ENCODE results near the gene HSDL2. TPM values are rescaled to one million over a fixed set of nuclear protein-coding genes. Genes with fewer than 3 reads are reported as not detected.

Gene HSDL2
- total and polyA plus RNA-seq, 10 of the 15 experiments (the other 5 are each of a cell fraction or from before 2014, with no cell fraction given): 20.9 to 46.1 (median 27.0) TPM

DNA sequence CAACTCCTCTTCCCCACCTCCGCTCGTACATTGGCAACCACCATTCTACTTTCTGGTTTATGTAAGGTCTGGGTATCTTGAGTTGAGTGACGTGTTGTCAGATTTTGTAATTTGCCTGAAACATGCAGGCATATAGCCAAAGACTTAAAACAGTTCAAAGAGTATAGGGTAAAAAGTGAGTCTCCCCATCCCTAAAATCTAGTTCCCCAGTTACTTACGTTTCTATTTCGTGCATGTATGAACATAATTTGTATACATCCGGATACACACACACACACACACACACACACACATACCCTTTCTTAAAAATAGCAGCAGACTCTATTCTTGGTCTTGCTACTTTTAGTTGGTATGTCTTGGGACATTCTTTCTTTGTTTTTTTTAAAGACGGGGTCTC lies 915 bp downstream of the HSDL2 start (continued):
- TF ChIP-seq, protein P1, sequence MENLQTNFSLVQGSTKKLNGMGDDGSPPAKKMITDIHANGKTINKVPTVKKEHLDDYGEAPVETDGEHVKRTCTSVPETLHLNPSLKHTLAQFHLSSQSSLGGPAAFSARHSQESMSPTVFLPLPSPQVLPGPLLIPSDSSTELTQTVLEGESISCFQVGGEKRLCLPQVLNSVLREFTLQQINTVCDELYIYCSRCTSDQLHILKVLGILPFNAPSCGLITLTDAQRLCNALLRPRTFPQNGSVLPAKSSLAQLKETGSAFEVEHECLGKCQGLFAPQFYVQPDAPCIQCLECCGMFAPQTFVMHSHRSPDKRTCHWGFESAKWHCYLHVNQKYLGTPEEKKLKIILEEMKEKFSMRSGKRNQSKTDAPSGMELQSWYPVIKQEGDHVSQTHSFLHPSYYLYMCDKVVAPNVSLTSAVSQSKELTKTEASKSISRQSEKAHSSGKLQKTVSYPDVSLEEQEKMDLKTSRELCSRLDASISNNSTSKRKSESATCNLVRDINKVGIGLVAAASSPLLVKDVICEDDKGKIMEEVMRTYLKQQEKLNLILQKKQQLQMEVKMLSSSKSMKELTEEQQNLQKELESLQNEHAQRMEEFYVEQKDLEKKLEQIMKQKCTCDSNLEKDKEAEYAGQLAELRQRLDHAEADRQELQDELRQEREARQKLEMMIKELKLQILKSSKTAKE (IDR thresholded peaks at IDR 0.05; ENCODE audit: low read depth, poor library complexity, severe bottlenecking): no peak
- no peak for TF ChIP-seq BMI1 (IDR thresholded peaks at IDR 0.05; ENCODE audit: borderline replicate concordance)
- TF ChIP-seq RCOR1 (conservative IDR thresholded peaks at IDR 0.05; ENCODE audit: low read depth, low read length): no peak
- TF ChIP-seq ATF7 (IDR thresholded peaks at IDR 0.05; ENCODE audit: low read depth): 0 out of 2 replicates have a peak, but pooled peaks have one; percentile 8
- TF ChIP-seq BRCA1 (IDR thresholded peaks at IDR 0.05; ENCODE audit: low read depth, low read length): no peak
- peak; percentile 52; the same call in 1 of the 2 replicates for TF ChIP-seq RUNX3 (IDR thresholded peaks at IDR 0.05; ENCODE audit: low read length)
- no peak for TF ChIP-seq JUNB (IDR thresholded peaks at IDR 0.05)
- TF ChIP-seq POU2F2 (IDR thresholded peaks at IDR 0.05; ENCODE audit: borderline replicate concordance, low read depth, low read length): no peak
- TF ChIP-seq, protein P2, sequence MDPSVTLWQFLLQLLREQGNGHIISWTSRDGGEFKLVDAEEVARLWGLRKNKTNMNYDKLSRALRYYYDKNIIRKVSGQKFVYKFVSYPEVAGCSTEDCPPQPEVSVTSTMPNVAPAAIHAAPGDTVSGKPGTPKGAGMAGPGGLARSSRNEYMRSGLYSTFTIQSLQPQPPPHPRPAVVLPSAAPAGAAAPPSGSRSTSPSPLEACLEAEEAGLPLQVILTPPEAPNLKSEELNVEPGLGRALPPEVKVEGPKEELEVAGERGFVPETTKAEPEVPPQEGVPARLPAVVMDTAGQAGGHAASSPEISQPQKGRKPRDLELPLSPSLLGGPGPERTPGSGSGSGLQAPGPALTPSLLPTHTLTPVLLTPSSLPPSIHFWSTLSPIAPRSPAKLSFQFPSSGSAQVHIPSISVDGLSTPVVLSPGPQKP (IDR thresholded peaks at IDR 0.05; ENCODE audit: low read depth, low read length): no peak
- TF ChIP-seq, protein P3, sequence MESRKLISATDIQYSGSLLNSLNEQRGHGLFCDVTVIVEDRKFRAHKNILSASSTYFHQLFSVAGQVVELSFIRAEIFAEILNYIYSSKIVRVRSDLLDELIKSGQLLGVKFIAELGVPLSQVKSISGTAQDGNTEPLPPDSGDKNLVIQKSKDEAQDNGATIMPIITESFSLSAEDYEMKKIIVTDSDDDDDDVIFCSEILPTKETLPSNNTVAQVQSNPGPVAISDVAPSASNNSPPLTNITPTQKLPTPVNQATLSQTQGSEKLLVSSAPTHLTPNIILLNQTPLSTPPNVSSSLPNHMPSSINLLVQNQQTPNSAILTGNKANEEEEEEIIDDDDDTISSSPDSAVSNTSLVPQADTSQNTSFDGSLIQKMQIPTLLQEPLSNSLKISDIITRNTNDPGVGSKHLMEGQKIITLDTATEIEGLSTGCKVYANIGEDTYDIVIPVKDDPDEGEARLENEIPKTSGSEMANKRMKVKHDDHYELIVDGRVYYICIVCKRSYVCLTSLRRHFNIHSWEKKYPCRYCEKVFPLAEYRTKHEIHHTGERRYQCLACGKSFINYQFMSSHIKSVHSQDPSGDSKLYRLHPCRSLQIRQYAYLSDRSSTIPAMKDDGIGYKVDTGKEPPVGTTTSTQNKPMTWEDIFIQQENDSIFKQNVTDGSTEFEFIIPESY (IDR thresholded peaks at IDR 0.05): no peak
- TF ChIP-seq IKZF2 (IDR thresholded peaks at IDR 0.05): 0 out of 4 replicates have a peak, but pooled peaks of 1 of the 2 experiments have one; percentile 8
- no peak for TF ChIP-seq SIN3A (IDR thresholded peaks at IDR 0.05; ENCODE audit: low read depth, low read length)
- TF ChIP-seq TAF1 (IDR thresholded peaks at IDR 0.05; ENCODE audit: borderline replicate concordance, low read depth, low read length): no peak
- TF ChIP-seq, protein P4, sequence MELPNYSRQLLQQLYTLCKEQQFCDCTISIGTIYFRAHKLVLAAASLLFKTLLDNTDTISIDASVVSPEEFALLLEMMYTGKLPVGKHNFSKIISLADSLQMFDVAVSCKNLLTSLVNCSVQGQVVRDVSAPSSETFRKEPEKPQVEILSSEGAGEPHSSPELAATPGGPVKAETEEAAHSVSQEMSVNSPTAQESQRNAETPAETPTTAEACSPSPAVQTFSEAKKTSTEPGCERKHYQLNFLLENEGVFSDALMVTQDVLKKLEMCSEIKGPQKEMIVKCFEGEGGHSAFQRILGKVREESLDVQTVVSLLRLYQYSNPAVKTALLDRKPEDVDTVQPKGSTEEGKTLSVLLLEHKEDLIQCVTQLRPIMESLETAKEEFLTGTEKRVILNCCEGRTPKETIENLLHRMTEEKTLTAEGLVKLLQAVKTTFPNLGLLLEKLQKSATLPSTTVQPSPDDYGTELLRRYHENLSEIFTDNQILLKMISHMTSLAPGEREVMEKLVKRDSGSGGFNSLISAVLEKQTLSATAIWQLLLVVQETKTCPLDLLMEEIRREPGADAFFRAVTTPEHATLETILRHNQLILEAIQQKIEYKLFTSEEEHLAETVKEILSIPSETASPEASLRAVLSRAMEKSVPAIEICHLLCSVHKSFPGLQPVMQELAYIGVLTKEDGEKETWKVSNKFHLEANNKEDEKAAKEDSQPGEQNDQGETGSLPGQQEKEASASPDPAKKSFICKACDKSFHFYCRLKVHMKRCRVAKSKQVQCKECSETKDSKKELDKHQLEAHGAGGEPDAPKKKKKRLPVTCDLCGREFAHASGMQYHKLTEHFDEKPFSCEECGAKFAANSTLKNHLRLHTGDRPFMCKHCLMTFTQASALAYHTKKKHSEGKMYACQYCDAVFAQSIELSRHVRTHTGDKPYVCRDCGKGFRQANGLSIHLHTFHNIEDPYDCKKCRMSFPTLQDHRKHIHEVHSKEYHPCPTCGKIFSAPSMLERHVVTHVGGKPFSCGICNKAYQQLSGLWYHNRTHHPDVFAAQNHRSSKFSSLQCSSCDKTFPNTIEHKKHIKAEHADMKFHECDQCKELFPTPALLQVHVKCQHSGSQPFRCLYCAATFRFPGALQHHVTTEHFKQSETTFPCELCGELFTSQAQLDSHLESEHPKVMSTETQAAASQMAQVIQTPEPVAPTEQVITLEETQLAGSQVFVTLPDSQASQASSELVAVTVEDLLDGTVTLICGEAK (IDR thresholded peaks at IDR 0.05; ENCODE audit: borderline replicate concordance): no peak
- TF ChIP-seq YY1 (IDR thresholded peaks at IDR 0.05; ENCODE audit: low read depth, low read length): no peak
- TF ChIP-seq, protein P5, sequence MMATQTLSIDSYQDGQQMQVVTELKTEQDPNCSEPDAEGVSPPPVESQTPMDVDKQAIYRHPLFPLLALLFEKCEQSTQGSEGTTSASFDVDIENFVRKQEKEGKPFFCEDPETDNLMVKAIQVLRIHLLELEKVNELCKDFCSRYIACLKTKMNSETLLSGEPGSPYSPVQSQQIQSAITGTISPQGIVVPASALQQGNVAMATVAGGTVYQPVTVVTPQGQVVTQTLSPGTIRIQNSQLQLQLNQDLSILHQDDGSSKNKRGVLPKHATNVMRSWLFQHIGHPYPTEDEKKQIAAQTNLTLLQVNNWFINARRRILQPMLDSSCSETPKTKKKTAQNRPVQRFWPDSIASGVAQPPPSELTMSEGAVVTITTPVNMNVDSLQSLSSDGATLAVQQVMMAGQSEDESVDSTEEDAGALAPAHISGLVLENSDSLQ (IDR thresholded peaks at IDR 0.05): peak; percentile 90
- no peak for TF ChIP-seq CEBPB (IDR thresholded peaks at IDR 0.05; ENCODE audit: borderline replicate concordance in 1 of 2, low read depth in 2 of 2, low read length in 2 of 2)
- no peak for TF ChIP-seq BACH1 (IDR thresholded peaks at IDR 0.05; ENCODE audit: borderline replicate concordance)
- TF ChIP-seq ZNF274 (IDR thresholded peaks at IDR 0.05; ENCODE audit: insufficient read depth, insufficient read length): no peak
- no peak for TF ChIP-seq ZNF384 (IDR thresholded peaks at IDR 0.05; ENCODE audit: borderline replicate concordance, low read depth, low read length)
- no peak for TF ChIP-seq SP1 (IDR thresholded peaks at IDR 0.05; ENCODE audit: low read depth, low read length)
- no peak; the same call in 1 of the 2 replicates for TF ChIP-seq NFIC (IDR thresholded peaks at IDR 0.05; ENCODE audit: low read depth, low read length)
